HG02938 (cell line): ENCODE measurements around the gene TMEM204.
"Not testable (repeated sequence)": the region's sequence is repeated elsewhere in the genome, so short reads cannot be mapped to it uniquely, and the experiment has no call there.

Experiments
- ATAC-seq: cut with Tn5 transposase; IDR thresholded peaks from one replicate; pipeline ENCODE4 v1.9.1; 2021; ENCODE audit warnings: mild to moderate bottlenecking, moderate library complexity; ENCODE audit not compliant: unreplicated experiment

Gene TMEM204

GRCh38 chr16:1581804-1582203, 48.3 kb downstream of the TMEM204 start:
- ATAC-seq = no peak

- no peak for ATAC-seq
Measured at GRCh38 chr16:1583180-1583579, 49.7 kb downstream of the TMEM204 start.

GRCh38 chr16:1584926-1585484, 51.5 kb downstream of the TMEM204 start:
- no peak for ATAC-seq

GRCh38 chr16:1590366-1590765, 56.9 kb downstream of the TMEM204 start:
- ATAC-seq = no peak

- ATAC-seq = no peak
Measured at GRCh38 chr16:1590930-1591705, 57.7 kb downstream of the TMEM204 start.

- no peak for ATAC-seq
Measured at GRCh38 chr16:1592446-1592845, 59.0 kb downstream of the TMEM204 start.

GRCh38 chr16:1595511-1595910, 62.0 kb downstream of the TMEM204 start:
- not testable (repeated sequence) for ATAC-seq

- ATAC-seq = no peak
Measured at GRCh38 chr16:1596516-1596915, 63.0 kb downstream of the TMEM204 start.

GRCh38 chr16:1597154-1597553, 63.7 kb downstream of the TMEM204 start:
- no peak for ATAC-seq

GRCh38 chr16:1601031-1601430, 67.6 kb downstream of the TMEM204 start:
- ATAC-seq = no peak

- ATAC-seq = no peak
Measured at GRCh38 chr16:1601489-1601888, 68.0 kb downstream of the TMEM204 start.

GRCh38 chr16:1602285-1602684, 68.8 kb downstream of the TMEM204 start:
- no peak for ATAC-seq
